Endothelial cell (in vitro differentiated cells): ENCODE data around the gene MT1B. TPM values are rescaled to one million over a fixed set of nuclear protein-coding genes. Genes with fewer than 3 reads are reported as not detected.
"Not testable (repeated sequence)": the region's sequence is repeated elsewhere in the genome, so short reads cannot be mapped to it uniquely, and the experiment has no call there.

Source experiments
- DNase-seq: peaks from one replicate; pipeline ENCODE4 v3.0.0; 2021; ENCODE audit warnings: low spot score
- H3K27ac Mint-ChIP-seq: one replicate; pipeline ENCODE4 v1.8.0; 2021; ENCODE audit warnings: mixed read lengths, inconsistent platforms; ENCODE audit not compliant: unreplicated experiment
- H3K27me3 Mint-ChIP-seq: one replicate; pipeline ENCODE4 v1.8.0; 2021; ENCODE audit warnings: mild to moderate bottlenecking, moderate library complexity, mixed read lengths, inconsistent platforms; ENCODE audit not compliant: unreplicated experiment
- H3K36me3 Mint-ChIP-seq: one replicate; pipeline ENCODE4 v1.8.0; 2021; ENCODE audit warnings: mild to moderate bottlenecking, low read depth, mixed read lengths, inconsistent platforms; ENCODE audit not compliant: unreplicated experiment
- H3K4me1 Mint-ChIP-seq: one replicate; pipeline ENCODE4 v1.8.0; 2021; ENCODE audit warnings: mild to moderate bottlenecking, mixed read lengths, inconsistent platforms; ENCODE audit not compliant: unreplicated experiment
- H3K4me3 Mint-ChIP-seq: one replicate; pipeline ENCODE4 v1.8.0; 2021; ENCODE audit warnings: mild to moderate bottlenecking, mixed read lengths, inconsistent platforms; ENCODE audit not compliant: unreplicated experiment
- H3K9me3 Mint-ChIP-seq: one replicate; pipeline ENCODE4 v1.8.0; 2021; ENCODE audit warnings: mixed read lengths, inconsistent platforms; ENCODE audit not compliant: unreplicated experiment
- total RNA-seq: library from RNA; stranded (reverse); fragmentation: NEBNext Ultra II Directional; extraction: Animal tissue kit (Norgen Biotek cat#: 25700); gene quantifications from one replicate; pipeline ENCODE4 v1.2.1, GENCODE V29; 2021; ENCODE audit not compliant: unreplicated experiment
- TF ChIP-seq, protein P1 (sequence below): fragments of 200-600 bp; sonication (generic); IDR thresholded peaks from one replicate; pipeline ENCODE4 v1.5.0; 2021; ENCODE audit warnings: antibody characterized with exemption; ENCODE audit not compliant: unreplicated experiment

The MT1B gene
- total RNA-seq, 1 donor from 2014 or later, result not detected

GRCh38 chr16:56657555-56658326 is 6.1 kb downstream of the MT1B start, which contains the start of gene MT1F:
Gene MT1F, plus strand, starts transcription at chr16:56657959. Its CDS starts 100 bp downstream, at chr16:56658059.
- no peaks in the 10 kb centered on the region for H3K9me3 Mint-ChIP-seq
- no peak within 1 kb of the TSS for H3K27ac Mint-ChIP-seq

DNA sequence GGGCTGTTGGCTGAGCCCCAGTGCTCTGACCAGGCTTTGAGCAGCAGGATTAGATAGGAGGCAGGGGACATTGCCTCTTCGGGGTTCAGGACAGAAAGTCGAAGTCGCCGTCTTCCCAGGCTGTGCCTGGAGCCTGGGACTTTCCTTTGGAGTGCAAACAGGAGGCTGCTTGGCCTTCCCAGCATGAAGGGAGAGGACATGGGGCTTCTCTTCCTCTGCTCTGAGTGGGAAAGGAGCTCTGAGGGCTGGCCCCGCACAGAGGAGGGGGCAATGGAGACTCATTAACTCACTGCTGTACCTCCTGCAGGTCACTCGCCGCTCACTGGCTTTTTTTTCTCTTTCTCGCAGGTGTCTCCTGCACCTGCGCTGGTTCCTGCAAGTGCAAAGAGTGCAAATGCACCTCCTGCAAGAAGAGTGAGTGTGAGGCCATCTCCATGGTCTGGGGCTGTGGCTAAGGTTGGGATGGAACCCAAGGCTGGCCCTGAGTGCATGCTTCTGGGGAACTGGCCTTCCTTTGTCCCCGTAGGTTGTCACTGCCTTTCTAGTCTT is 6.7 kb downstream of the MT1B start:
- no peak for DNase-seq
- Mint-ChIP-seq H3K36me3 (no peaks in the 10 kb centered on the region), H3K27ac (no peak overlapping the region), H3K4me3 (peak overlapping the region; percentile 88), H3K4me1 (peaks cover 10% of the 10 kb centered on the region), H3K27me3 (peaks cover 18% of the 10 kb centered on the region), H3K9me3 (no peaks in the 10 kb centered on the region)
- TF ChIP-seq, protein P1, sequence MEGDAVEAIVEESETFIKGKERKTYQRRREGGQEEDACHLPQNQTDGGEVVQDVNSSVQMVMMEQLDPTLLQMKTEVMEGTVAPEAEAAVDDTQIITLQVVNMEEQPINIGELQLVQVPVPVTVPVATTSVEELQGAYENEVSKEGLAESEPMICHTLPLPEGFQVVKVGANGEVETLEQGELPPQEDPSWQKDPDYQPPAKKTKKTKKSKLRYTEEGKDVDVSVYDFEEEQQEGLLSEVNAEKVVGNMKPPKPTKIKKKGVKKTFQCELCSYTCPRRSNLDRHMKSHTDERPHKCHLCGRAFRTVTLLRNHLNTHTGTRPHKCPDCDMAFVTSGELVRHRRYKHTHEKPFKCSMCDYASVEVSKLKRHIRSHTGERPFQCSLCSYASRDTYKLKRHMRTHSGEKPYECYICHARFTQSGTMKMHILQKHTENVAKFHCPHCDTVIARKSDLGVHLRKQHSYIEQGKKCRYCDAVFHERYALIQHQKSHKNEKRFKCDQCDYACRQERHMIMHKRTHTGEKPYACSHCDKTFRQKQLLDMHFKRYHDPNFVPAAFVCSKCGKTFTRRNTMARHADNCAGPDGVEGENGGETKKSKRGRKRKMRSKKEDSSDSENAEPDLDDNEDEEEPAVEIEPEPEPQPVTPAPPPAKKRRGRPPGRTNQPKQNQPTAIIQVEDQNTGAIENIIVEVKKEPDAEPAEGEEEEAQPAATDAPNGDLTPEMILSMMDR, result no peak

More at GRCh38 chr16:56657555-56658326, 6.1 kb downstream of the MT1B start, which contains the start of gene MT1F:
- DNase-seq, result no peak
- Mint-ChIP-seq H3K4me1 (peaks cover 10% of the 10 kb centered on the region), H3K4me3 (peak within 1 kb of the TSS; percentile 88), H3K36me3 (no peaks in the 10 kb centered on the region), H3K27me3 (peaks cover 22% of the 10 kb centered on the region)
- TF ChIP-seq, protein P1, result no peak

- no peak overlapping the region for H3K27ac Mint-ChIP-seq
- peak overlapping the region; percentile 31 for H3K4me3 Mint-ChIP-seq
- no peaks in the 10 kb centered on the region for H3K9me3 Mint-ChIP-seq
- peaks cover 7% of the 10 kb centered on the region for H3K4me1 Mint-ChIP-seq
- no peaks in the 10 kb centered on the region for H3K36me3 Mint-ChIP-seq
- no peak for DNase-seq
- H3K27me3 Mint-ChIP-seq, result peaks cover 18% of the 10 kb centered on the region
- TF ChIP-seq, protein P1, result no peak
Measured at GRCh38 chr16:56662357-56663354, 11.0 kb downstream of the MT1B start.

- TF ChIP-seq, protein P1, result no peak
- no peak overlapping the region for H3K27ac Mint-ChIP-seq
Measured at GRCh38 chr16:56664506-56664905, 12.8 kb downstream of the MT1B start.

DNA sequence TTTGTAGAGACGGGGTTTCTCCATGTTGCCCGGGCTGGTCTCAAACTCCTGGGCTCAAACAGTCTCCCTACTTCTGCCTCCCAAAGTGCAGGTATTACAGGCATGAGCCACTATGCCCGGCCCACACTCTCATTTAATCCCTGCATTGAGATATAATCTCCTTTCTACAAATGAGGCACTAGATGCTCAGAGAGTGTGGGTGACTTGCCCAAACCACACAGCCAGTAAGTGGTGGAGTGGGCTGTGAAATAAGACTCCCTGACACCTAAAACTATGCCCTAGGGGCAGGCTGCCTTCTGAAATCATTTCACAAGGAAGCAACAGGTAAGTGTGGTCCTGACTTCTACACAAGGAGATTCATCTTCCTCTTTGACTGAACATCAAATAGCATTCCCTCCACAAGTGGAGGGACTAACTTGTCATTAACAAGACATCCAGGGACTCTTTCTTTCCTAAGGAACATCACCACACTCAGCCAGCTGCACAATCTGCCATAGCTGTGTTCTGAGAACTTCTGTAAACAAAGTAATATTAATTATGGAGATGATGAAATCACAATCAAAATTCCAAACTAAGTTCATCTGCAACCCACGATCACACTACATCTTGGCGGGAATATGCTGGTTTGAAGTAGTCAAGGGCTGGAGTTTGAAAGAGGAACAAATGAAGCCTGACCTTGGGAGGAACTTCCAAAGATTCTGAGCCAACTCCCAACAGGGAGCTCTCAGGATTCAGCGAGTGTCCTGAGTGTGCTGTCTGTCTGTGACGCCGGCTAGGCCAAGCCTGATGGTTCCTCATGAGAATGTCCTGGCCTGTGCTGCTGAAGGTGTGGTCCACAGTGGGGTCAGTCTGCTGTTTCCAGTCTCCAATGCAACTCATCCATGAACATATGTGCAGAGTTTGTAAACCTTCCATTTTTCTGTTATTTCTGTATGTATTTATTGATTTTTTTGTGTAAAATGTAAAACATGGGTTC is 13.9 kb downstream of the MT1B start:
- not testable (repeated sequence) for H3K9me3 Mint-ChIP-seq, H3K4me3 Mint-ChIP-seq, H3K36me3 Mint-ChIP-seq, DNase-seq, H3K27ac Mint-ChIP-seq
- Mint-ChIP-seq H3K27me3 (peaks cover 36% of the 10 kb centered on the region), H3K4me1 (peaks cover 13% of the 10 kb centered on the region)

More at GRCh38 chr16:56664506-56664905, 12.8 kb downstream of the MT1B start:
- no peaks in the 10 kb centered on the region for H3K9me3 Mint-ChIP-seq
- peaks cover 7% of the 10 kb centered on the region for H3K36me3 Mint-ChIP-seq
- no peak overlapping the region for H3K4me3 Mint-ChIP-seq
- peaks cover 31% of the 10 kb centered on the region for H3K27me3 Mint-ChIP-seq
- DNase-seq, result no peak
- peaks cover 13% of the 10 kb centered on the region for H3K4me1 Mint-ChIP-seq
